Colonic mucosa (tissue), 4 donors: ENCODE measurements around the gene EVL. TPM values are rescaled to one million over a fixed set of nuclear protein-coding genes. Genes with fewer than 3 reads are reported as not detected.
A peak's percentile ranks its signal among the peaks of the same experiment; 100 is the strongest.

Source experiments
- DNase-seq: peaks from one replicate; pipeline ENCODE4 v3.0.0-alpha.2; 2020
- H3K27ac ChIP-seq: fragments of 200-600 bp; one replicate; pipeline ENCODE4 v1.8.0; 2021
- H3K27me3 ChIP-seq: fragments of 200-600 bp; one replicate; pipeline ENCODE4 v1.8.0; 2021
- H3K36me3 ChIP-seq: fragments of 200-600 bp; one replicate; pipeline ENCODE4 v1.8.0; 2021
- H3K4me1 ChIP-seq: fragments of 200-600 bp; one replicate; pipeline ENCODE4 v1.8.0; 2021; ENCODE audit warnings: mild to moderate bottlenecking
- H3K4me3 ChIP-seq: fragments of 200-600 bp; one replicate; pipeline ENCODE4 v1.8.0; 2021
- H3K9ac ChIP-seq, 2 donors: one replicate each; pipeline ENCODE4 v1.7.0; 2013; ENCODE audit warnings: control low read depth in 2 of 2, low read depth in 2 of 2, low read length in 2 of 2
- H3K9me3 ChIP-seq: fragments of 200-600 bp; one replicate; pipeline ENCODE4 v1.8.0; 2021
- intact Hi-C: fragments of 100-400 bp; cut with DNase I; formaldehyde crosslinking; loops from one replicate; pipeline ENCODE4 v1.14.1; 2022
- total RNA-seq, 2 donors: library from RNA; stranded (reverse); fragmentation: NEBNext Ultra II Directional in 1 of 2; extraction: Animal tissue kit (Norgen Biotek cat#: 25700) in 1 of 2; gene quantifications; one replicate each; pipeline ENCODE4 v1.2.1, GENCODE V29; 2021
- TF ChIP-seq, protein P1 (sequence below): fragments of 200-600 bp; IDR thresholded peaks from one replicate; pipeline ENCODE4 v1.8.0; 2022; ENCODE audit warnings: antibody characterized with exemption, mild to moderate bottlenecking
- donor health status: healthy.
- donor health status: DM: no; HTN: no; CAD: no.
- donor health status: DM: no; HTN: no; CAD: no.

Gene EVL
- total RNA-seq, 2 donors from 2014 or later = 13.7 to 15.4 TPM

DNA sequence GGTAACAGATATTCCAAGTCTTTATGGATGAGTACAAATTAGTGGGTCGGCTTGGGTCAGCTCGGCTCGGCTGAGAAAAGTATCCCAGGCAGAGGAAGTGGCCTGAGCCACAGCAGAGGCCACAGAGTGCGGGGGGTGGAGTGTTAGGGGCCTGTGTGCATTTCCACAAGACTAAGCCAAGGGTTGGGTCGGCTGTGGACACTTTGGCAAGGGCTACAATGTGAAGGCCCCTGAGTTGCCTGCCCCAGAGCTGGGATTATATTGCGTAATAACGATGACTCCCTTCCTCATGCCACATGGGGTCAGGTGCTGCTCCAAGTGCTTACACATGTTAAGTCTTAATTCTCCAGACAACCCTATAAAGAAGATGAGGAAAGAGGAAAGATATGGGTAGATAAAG, 11.4 kb downstream of the EVL start:
- Histone ChIP-seq H3K9ac (no peak overlapping the region), H3K4me3 (no peak overlapping the region), H3K36me3 (no peaks in the 10 kb centered on the region), H3K9me3 (no peaks in the 10 kb centered on the region), H3K27ac (no peak overlapping the region), H3K27me3 (no peaks in the 10 kb centered on the region), H3K4me1 (no peaks in the 10 kb centered on the region)
- intact Hi-C loops = no loop called here
- TF ChIP-seq, protein P1, sequence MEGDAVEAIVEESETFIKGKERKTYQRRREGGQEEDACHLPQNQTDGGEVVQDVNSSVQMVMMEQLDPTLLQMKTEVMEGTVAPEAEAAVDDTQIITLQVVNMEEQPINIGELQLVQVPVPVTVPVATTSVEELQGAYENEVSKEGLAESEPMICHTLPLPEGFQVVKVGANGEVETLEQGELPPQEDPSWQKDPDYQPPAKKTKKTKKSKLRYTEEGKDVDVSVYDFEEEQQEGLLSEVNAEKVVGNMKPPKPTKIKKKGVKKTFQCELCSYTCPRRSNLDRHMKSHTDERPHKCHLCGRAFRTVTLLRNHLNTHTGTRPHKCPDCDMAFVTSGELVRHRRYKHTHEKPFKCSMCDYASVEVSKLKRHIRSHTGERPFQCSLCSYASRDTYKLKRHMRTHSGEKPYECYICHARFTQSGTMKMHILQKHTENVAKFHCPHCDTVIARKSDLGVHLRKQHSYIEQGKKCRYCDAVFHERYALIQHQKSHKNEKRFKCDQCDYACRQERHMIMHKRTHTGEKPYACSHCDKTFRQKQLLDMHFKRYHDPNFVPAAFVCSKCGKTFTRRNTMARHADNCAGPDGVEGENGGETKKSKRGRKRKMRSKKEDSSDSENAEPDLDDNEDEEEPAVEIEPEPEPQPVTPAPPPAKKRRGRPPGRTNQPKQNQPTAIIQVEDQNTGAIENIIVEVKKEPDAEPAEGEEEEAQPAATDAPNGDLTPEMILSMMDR = no peak
- DNase-seq = no peak

DNA sequence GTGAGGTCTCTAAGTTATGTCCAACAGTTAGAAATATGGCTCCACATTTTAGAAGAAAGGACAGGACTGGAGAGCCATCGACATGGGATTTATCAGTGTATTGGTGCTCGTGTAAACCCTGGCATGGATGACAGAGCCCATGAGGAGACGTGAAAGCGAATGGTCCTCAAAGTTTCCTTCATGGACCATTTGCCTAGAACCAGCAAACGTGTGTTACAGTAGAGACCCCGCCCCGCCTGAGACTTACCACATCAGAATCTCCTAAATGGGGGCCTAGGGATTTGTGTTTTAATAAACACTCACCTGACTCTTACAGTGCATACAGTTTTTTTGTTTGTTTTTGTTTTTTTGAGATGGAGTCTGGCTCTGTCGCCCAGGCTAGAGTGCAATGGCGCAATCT, 12.2 kb downstream of the EVL start:
- TF ChIP-seq, protein P1 = no peak
- H3K27me3 ChIP-seq = no peaks in the 10 kb centered on the region
- H3K9me3 ChIP-seq = no peaks in the 10 kb centered on the region
- H3K9ac ChIP-seq = no peak overlapping the region
- DNase-seq = peak; percentile 6
- H3K4me3 ChIP-seq = no peak overlapping the region
- no peak overlapping the region for H3K27ac ChIP-seq
- H3K4me1 ChIP-seq = no peaks in the 10 kb centered on the region
- H3K36me3 ChIP-seq = no peaks in the 10 kb centered on the region
- intact Hi-C loops = no loop called here

DNA sequence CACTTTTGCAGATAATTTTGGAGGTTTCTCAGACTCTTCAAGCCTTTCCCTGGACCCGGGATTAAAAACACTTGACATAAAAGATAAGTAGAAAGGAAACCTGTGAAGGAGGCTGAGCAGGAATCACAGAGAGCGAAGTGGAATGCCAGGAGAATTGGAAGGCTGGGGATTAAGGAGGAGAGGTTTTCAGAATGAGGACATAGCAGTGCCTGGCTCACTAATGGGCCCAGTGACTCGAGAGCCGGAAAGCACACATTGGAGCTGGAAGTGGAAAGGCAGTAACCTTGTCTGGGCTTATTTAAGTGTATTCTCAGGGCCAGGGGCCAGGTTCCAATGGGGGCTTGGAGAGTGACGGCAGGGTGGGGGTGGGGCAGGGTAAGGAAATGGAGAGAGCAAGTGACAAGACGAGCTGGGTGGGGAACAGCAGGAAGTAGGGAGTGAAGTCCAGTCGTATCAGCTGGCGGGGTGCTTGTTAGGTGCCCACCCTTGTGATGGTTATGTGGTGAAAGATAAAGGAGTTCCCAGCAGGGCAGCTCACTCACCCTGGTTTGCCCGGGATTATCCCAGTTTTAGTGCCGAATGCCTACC, 13.1 kb downstream of the EVL start:
- intact Hi-C loops = no loop called here
- Histone ChIP-seq H3K4me1 (no peaks in the 10 kb centered on the region), H3K9ac (no peak overlapping the region), H3K27ac (peak overlapping the region; percentile 34), H3K27me3 (no peaks in the 10 kb centered on the region), H3K36me3 (no peaks in the 10 kb centered on the region), H3K4me3 (no peak overlapping the region), H3K9me3 (no peaks in the 10 kb centered on the region)
- DNase-seq = peak; percentile 15
- TF ChIP-seq, protein P1 = no peak

DNA sequence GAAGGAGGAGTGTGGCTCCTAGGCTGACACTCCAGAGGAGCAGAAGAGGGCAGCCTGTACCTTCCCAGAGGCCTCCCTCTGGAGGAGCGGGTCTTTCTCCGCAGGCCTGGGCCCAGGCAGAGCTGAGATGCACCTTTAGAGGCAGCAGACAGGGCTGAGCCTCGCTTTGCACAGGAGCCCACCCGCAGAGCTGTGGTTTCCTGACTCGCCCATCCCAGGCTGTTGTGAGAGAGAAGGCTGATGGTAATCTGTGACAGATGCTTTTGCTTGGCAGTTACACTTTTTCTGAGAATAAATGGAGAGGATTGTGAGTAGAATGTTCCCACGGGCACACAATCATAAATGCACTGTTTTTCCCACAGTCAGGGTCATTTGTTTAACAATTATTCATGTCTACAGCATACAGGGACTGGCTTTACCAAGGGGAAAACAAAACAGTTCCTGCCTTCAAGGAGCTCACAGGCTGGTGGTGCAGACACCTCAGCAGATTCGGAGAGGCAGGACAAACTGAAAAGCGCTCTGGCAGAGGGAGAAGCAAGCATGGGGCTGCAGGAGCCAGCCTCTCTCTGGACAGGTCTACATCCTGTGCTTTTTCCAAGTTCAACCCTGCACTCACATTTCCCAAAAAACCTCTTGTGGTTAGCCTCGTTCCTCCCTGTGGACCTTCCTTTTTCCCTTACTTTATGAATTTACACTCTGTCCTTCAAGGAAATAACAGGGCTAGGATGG, 13.9 kb downstream of the EVL start:
- peak; percentile 34 for DNase-seq
- Histone ChIP-seq H3K9me3 (no peaks in the 10 kb centered on the region), H3K4me1 (no peaks in the 10 kb centered on the region), H3K36me3 (no peaks in the 10 kb centered on the region), H3K27ac (peak overlapping the region; percentile 34), H3K4me3 (no peak overlapping the region), H3K9ac (no peak overlapping the region), H3K27me3 (no peaks in the 10 kb centered on the region)
- TF ChIP-seq, protein P1 = no peak
- intact Hi-C loops = no loop called here

DNA sequence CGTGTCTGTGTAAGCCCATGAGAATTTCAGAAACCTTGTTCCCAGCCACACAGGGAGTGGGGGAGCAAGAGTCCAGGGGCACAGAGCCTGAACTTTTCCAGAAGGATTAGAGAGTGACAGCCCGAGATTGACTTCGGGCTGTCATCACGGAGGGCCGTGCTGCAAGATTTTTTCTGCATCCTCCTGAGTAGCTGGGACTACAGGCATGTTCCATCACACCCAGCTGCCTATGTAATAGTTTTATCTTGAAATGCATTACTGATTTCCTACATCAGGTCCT, 14.4 kb downstream of the EVL start:
- Histone ChIP-seq H3K9ac (no peak overlapping the region), H3K27ac (no peak overlapping the region), H3K4me1 (no peaks in the 10 kb centered on the region), H3K27me3 (no peaks in the 10 kb centered on the region), H3K36me3 (no peaks in the 10 kb centered on the region), H3K4me3 (no peak overlapping the region), H3K9me3 (no peaks in the 10 kb centered on the region)
- intact Hi-C loops = no loop called here
- DNase-seq = no peak
- TF ChIP-seq, protein P1 = no peak
